Fibroblast of skin of right biceps (primary cell): Measurements from ENCODE around the gene NOVA2.

Experiments used
- DNase-seq: peaks from one replicate; pipeline ENCODE4 v3.0.0-alpha.2; 2013

The NOVA2 gene

GRCh38 chr19:45889210-45889885, 84.3 kb downstream of the NOVA2 start:
- no peak for DNase-seq

- DNase-seq, result no peak
Measured at GRCh38 chr19:45887200-45887710, 86.4 kb downstream of the NOVA2 start.

GRCh38 chr19:45886427-45887199, 87.1 kb downstream of the NOVA2 start:
- DNase-seq, result peak; percentile 95

GRCh38 chr19:45885556-45886426, 87.9 kb downstream of the NOVA2 start, which contains the start of gene IRF2BP1:
Gene IRF2BP1 (minus strand): TSS chr19:45886141. CDS start chr19:45885774, 367 bp downstream.
- DNase-seq, result peak; percentile 93

GRCh38 chr19:45884682-45885555, 88.7 kb downstream of the NOVA2 start:
- DNase-seq, result no peak

- no peak for DNase-seq
Measured at GRCh38 chr19:45883881-45884681, 89.6 kb downstream of the NOVA2 start.
